Naive B cell (primary cell): ENCODE results near the gene R3HDM4. TPM values are rescaled to one million over a fixed set of nuclear protein-coding genes. Genes with fewer than 3 reads are reported as not detected.
"Not testable (repeated sequence)": the region's sequence is repeated elsewhere in the genome, so short reads cannot be mapped to it uniquely, and the experiment has no call there.

ENCODE experiments used
- ATAC-seq, 2 donors: fragments of 150-1000 bp; cut with Tn5 transposase; 2 replicates each; pipeline ENCODE4 v1.10.0; 2021; ENCODE audit warnings: low read depth in 2 of 2, mild to moderate bottlenecking in 2 of 2, moderate library complexity in 2 of 2
- DNase-seq: peaks from one replicate; pipeline ENCODE4 v3.0.0; 2022
- H3K27ac Mint-ChIP-seq, 6 donors: one replicate each; pipeline ENCODE4 v1.8.0; 2020 to 2022; ENCODE audit warnings: mild to moderate bottlenecking in 6 of 6, mixed read lengths in 6 of 6, moderate library complexity in 5 of 6, inconsistent platforms in 2 of 6
- H3K27me3 Mint-ChIP-seq, 3 donors: one replicate each; pipeline ENCODE4 v1.8.0; 2021 to 2022; ENCODE audit warnings: mixed read lengths in 3 of 3, mild to moderate bottlenecking in 1 of 3
- H3K36me3 Mint-ChIP-seq, 2 donors: one replicate each; pipeline ENCODE4 v1.8.0; 2020 to 2022; ENCODE audit warnings: mixed read lengths in 2 of 2, inconsistent platforms in 1 of 2, mild to moderate bottlenecking in 1 of 2
- H3K4me1 Mint-ChIP-seq, 3 donors: one replicate each; pipeline ENCODE4 v1.8.0; 2020 to 2022; ENCODE audit warnings: mixed read lengths in 3 of 3, inconsistent platforms in 1 of 3, mild to moderate bottlenecking in 1 of 3, moderate library complexity in 1 of 3
- H3K4me3 Mint-ChIP-seq, 8 donors: one replicate each; pipeline ENCODE4 v1.8.0; 2020 to 2022; ENCODE audit warnings: mild to moderate bottlenecking in 8 of 8, mixed read lengths in 8 of 8, moderate library complexity in 8 of 8, inconsistent platforms in 2 of 8
- H3K9me3 Mint-ChIP-seq, 7 donors: one replicate each; pipeline ENCODE4 v1.8.0; 2020 to 2022; ENCODE audit warnings: mixed read lengths in 7 of 7, mild to moderate bottlenecking in 5 of 7, inconsistent platforms in 2 of 7, moderate library complexity in 1 of 7
- polyA plus RNA-seq, 6 donors: library from polyadenylated mRNA; unstranded; fragments of 300-500 nt; fragmentation: Illumina TruSeq; gene quantifications; one replicate each; pipeline ENCODE4 v1.2.3, GENCODE V29; 2021; ENCODE audit warnings: low read depth in 6 of 6

The R3HDM4 gene
- polyA plus RNA-seq, 6 donors from 2014 or later: 162 to 209 (median 175) TPM

DNA sequence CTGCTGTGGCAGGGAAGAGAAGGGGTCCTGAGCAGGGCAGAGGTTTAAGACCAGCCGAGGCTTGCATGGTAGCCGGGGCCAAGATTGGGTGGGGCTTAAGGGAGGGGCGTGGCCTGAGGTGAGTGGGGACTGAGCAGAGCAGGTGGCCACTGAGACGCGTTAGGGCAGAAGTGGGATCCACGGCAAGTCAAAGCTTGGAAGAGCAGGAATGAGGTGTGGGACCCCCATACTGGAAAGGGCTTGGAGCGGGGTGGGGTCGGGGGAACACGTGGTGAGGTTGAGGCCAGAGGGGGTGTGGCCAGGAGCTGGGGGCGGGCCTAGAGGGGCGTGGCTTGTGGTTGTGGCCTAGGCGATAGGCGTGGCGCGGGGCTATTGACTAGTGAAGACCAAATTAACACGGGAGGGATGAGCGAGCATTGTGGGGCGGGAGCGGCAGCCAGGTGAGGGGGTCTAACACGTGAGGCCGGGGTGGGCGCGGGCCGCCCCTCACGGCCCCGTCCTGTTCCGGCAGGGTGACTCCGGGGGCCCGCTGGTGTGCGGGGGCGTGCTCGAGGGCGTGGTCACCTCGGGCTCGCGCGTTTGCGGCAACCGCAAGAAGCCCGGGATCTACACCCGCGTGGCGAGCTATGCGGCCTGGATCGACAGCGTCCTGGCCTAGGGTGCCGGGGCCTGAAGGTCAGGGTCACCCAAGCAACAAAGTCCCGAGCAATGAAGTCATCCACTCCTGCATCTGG, 50.3 kb downstream of the R3HDM4 start:
- peaks cover 0 to 7% of the 10 kb centered on the region in 2 donors for H3K36me3 Mint-ChIP-seq
- peaks cover 15 to 33% (median 29%) of the 10 kb centered on the region in 3 donors for H3K4me1 Mint-ChIP-seq
- DNase-seq (peak; percentile 65), ATAC-seq (peak; percentile 35 to 46)
- peaks cover 0 to 18% (median 10%) of the 10 kb centered on the region in 3 donors for H3K27me3 Mint-ChIP-seq
- H3K9me3 Mint-ChIP-seq: peaks cover 0 to 4% (median 0%) of the 10 kb centered on the region in 7 donors
- peak overlapping the region in 5 of 6 donors; percentile 57 to 97 (median 89) for H3K27ac Mint-ChIP-seq
- peak overlapping the region; percentile 56 to 95 (median 84) for H3K4me3 Mint-ChIP-seq

DNA sequence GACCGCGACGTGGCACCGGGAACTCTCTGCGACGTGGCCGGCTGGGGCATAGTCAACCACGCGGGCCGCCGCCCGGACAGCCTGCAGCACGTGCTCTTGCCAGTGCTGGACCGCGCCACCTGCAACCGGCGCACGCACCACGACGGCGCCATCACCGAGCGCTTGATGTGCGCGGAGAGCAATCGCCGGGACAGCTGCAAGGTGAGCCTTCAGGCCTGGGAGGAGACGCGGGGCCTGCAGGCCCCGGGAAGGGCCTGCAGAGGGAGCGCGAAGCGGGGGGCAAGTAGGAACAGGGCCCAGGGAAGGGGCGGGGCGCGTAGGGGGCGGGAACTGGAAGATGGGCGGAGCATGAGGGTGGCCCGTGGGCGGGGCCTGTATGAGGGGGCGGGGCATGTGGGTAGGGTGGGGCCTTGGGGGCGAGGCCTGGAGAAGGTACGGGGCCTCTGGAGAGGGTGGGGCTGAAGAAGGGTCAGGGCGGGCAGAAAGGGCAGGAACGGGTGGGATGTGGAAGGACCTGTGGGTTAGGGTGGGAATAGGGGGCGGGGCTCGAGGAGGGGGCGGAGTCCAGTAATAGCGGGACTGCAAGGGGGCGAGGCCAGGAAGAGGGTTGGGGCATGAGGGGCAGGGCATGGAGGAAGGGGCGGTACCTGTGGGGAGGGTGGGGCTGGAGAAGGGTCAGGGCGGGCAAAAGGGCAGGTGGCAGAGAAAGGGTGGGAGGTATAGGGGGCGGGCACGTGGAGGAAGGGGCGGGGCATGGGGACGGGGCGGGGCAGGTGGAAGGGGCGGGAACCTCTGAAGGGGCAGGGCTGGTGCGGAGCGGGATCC, 51.1 kb downstream of the R3HDM4 start:
- H3K27ac Mint-ChIP-seq: peak overlapping the region in 2 of 6 donors; percentile 69 to 89
- peaks cover 0 to 4% (median 0%) of the 10 kb centered on the region in 7 donors for H3K9me3 Mint-ChIP-seq
- peaks cover 0 to 22% (median 10%) of the 10 kb centered on the region in 3 donors for H3K27me3 Mint-ChIP-seq
- H3K36me3 Mint-ChIP-seq: no peaks in the 10 kb centered on the region
- H3K4me3 Mint-ChIP-seq: peak overlapping the region in 5 of 8 donors; percentile 25 to 72 (median 71)
- peak in 1 of 2 donors; percentile 7 for ATAC-seq
- DNase-seq: peak; percentile 25
- H3K4me1 Mint-ChIP-seq: peaks cover 11 to 31% (median 26%) of the 10 kb centered on the region in 3 donors

GRCh38 chr19:861141-861755, 51.8 kb downstream of the R3HDM4 start:
- H3K36me3 Mint-ChIP-seq: no peaks in the 10 kb centered on the region
- H3K9me3 Mint-ChIP-seq: peaks cover 0 to 4% (median 0%) of the 10 kb centered on the region in 7 donors
- no peak for ATAC-seq
- peak overlapping the region in 1 of 6 donors; percentile 69 for H3K27ac Mint-ChIP-seq
- no peak for DNase-seq
- H3K4me3 Mint-ChIP-seq: peak overlapping the region in 1 of 8 donors; percentile 70
- peaks cover 11 to 31% (median 26%) of the 10 kb centered on the region in 3 donors for H3K4me1 Mint-ChIP-seq
- H3K27me3 Mint-ChIP-seq: peaks cover 0 to 22% (median 10%) of the 10 kb centered on the region in 3 donors

- Mint-ChIP-seq H3K27ac (peak within 1 kb of the TSS in 2 of 6 donors; percentile 62 to 71), H3K4me3 (peak within 1 kb of the TSS in 6 of 8 donors; percentile 12 to 76 (median 35)), H3K4me1 (peaks cover 11 to 26% (median 23%) of the 10 kb centered on the region in 3 donors), H3K9me3 (peaks cover 0 to 4% (median 0%) of the 10 kb centered on the region in 7 donors), H3K27me3 (peaks cover 0 to 22% (median 10%) of the 10 kb centered on the region in 3 donors), H3K36me3 (no peaks in the 10 kb centered on the region)
- DNase-seq (no peak), ATAC-seq (no peak)
Observed at GRCh38 chr19:858868-859843, 53.9 kb downstream of the R3HDM4 start, which contains the start of gene CFD. TSS of gene CFD (plus strand) at chr19:859664. CDS start at chr19:859690, 26 bp downstream.

DNA sequence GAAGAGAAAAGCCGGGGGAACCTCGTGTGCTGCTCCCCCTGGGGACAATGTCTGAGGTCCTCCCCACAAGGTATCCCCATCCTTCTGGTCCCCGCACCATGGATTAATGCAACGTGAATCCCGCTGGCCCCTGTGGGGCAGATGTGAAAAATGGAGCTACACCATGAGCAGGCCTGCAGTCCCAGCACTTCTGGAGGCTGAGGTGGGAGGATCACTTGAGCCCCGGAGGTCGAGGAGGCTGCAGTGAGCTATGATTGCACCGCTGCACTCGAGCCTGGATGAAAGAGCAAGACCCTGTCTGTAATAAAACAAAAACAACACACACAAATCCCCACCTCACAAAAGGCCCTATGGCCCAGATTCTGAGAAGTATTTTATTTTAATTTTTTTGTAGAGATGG, 54.7 kb downstream of the R3HDM4 start:
- ATAC-seq (no peak), DNase-seq (no peak)
- Mint-ChIP-seq H3K9me3 (peaks cover 0 to 4% (median 0%) of the 10 kb centered on the region in 7 donors), H3K27ac (peak overlapping the region in 2 of 6 donors; percentile 47 to 62), H3K36me3 (no peaks in the 10 kb centered on the region), H3K4me3 (peak overlapping the region in 1 of 8 donors; percentile 25), H3K27me3 (peaks cover 0 to 22% (median 5%) of the 10 kb centered on the region in 3 donors), H3K4me1 (peaks cover 7 to 20% (median 14%) of the 10 kb centered on the region in 3 donors)

- Mint-ChIP-seq H3K27ac (no peak overlapping the region), H3K4me3 (no peak overlapping the region), H3K27me3 (peaks cover 0 to 30% (median 5%) of the 10 kb centered on the region in 3 donors), H3K4me1 (peaks cover 0 to 10% (median 3%) of the 10 kb centered on the region in 3 donors), H3K9me3 (no peaks in the 10 kb centered on the region), H3K36me3 (no peaks in the 10 kb centered on the region)
- ATAC-seq: no peak
- DNase-seq: no peak
Observed at GRCh38 chr19:855566-856120, 57.4 kb downstream of the R3HDM4 start.

GRCh38 chr19:855142-855541, 57.9 kb downstream of the R3HDM4 start:
- Mint-ChIP-seq H3K27ac (no peak overlapping the region), H3K27me3 (peaks cover 0 to 35% (median 10%) of the 10 kb centered on the region in 3 donors), H3K4me1 (peaks cover 0 to 10% (median 3%) of the 10 kb centered on the region in 3 donors), H3K36me3 (no peaks in the 10 kb centered on the region), H3K9me3 (no peaks in the 10 kb centered on the region), H3K4me3 (no peak overlapping the region)
- ATAC-seq (no peak), DNase-seq (no peak)

DNA sequence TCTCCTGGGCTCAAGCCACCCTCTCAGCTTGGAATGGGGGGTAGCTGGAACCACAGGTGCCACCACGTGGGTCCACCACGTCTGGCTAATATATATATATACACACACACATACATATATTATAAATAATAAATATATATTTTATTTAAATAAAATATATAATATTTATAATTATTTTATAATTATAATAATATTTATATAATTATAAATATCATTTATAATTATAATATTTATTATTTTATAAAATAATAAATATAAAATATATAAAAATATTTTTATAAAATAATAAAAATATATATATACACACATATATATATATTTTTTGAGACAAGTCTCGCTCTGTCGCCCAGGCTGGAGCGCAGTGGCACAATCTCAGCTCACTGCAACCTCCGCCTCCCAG, 58.5 kb downstream of the R3HDM4 start:
- Mint-ChIP-seq H3K9me3 (no peaks in the 10 kb centered on the region), H3K27ac (no peak overlapping the region), H3K4me1 (peaks cover 0 to 6% (median 3%) of the 10 kb centered on the region in 3 donors), H3K36me3 (no peaks in the 10 kb centered on the region), H3K4me3 (no peak overlapping the region), H3K27me3 (peaks cover 0 to 40% (median 10%) of the 10 kb centered on the region in 3 donors)
- no peak for DNase-seq
- ATAC-seq: no peak

DNA sequence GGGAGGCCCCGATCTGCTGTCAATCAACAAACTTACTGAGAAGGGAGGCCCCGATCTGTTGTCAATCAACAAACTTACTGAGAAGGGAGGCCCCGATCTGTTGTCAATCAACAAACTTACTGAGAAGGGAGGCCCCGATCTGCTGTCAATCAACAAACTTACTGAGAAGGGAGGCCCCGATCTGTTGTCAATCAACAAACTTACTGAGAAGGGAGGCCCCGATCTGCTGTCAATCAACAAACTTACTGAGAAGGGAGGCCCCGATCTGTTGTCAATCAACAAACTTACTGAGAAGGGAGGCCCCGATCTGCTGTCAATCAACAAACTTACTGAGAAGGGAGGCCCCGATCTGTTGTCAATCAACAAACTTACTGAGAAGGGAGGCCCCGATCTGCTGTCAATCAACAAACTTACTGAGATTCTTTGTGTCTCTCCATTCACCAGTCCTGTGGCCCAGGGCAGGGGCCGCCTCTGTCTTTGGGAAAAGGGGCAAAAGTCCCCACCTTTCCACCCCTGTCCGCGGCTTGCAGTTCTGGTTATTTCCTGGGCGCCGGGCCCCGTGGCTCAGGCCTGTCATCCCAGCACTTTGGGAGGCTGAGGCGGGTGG, 59.3 kb downstream of the R3HDM4 start:
- H3K27me3 Mint-ChIP-seq: peaks cover 0 to 41% (median 10%) of the 10 kb centered on the region in 3 donors
- ATAC-seq: not testable (repeated sequence)

DNA sequence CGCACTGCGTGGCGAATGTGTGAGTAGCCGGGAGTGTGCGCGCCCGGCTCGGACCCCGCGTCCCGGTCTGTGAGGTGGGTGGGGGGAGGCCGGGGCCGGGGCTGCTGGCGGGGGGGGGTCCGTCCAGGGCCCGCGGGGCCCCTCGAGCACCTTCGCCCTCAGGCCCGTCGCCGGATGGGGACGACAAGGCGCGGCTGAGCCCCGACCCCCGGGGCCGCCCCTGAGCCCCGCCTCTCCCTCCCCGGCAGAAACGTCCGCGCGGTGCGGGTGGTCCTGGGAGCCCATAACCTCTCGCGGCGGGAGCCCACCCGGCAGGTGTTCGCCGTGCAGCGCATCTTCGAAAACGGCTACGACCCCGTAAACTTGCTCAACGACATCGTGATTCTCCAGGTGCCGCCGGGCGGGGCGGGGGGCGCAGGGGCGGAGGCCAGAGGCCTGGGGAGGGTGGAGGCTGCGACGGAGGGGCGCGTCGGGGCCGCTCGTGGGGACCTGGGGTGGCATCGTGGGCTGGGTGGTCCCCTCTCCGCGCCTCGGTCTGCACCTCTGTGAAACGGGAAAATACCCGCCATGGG, 59.9 kb downstream of the R3HDM4 start:
- Mint-ChIP-seq H3K4me1 (peaks cover 0 to 3% (median 0%) of the 10 kb centered on the region in 3 donors), H3K27me3 (peaks cover 0 to 41% (median 14%) of the 10 kb centered on the region in 3 donors), H3K27ac (no peak overlapping the region), H3K4me3 (no peak overlapping the region), H3K9me3 (no peaks in the 10 kb centered on the region), H3K36me3 (no peaks in the 10 kb centered on the region)
- DNase-seq (no peak), ATAC-seq (no peak)

More for the DNA sequence above, 59.3 kb downstream of the R3HDM4 start:
- H3K36me3 Mint-ChIP-seq, H3K4me3 Mint-ChIP-seq, H3K4me1 Mint-ChIP-seq, H3K9me3 Mint-ChIP-seq, DNase-seq, H3K27ac Mint-ChIP-seq: not testable (repeated sequence)
